Endothelial cell of umbilical vein (primary cell): ENCODE data around the gene RRP1. TPM values are rescaled to one million over a fixed set of nuclear protein-coding genes. Genes with fewer than 3 reads are reported as not detected.

Experiments
- BruUV-seq: library from RNA; stranded (reverse); fragments of 400-500 nt; replicated peaks from 2 replicates; lab custom pipeline; 2021; lab: Mats Ljungman, UMichigan
- CTCF ChIA-PET: fragments of 300-600, 350-600 bp; sonication (Branson Sonifier 250); formaldehyde crosslinking; loops from one replicate; lab custom pipeline; 2021; ENCODE audit warnings: antibody characterized with exemption, inconsistent platforms; lab: Charles Lee
- POLR2A ChIA-PET: fragments of 300-600, 350-600 bp; sonication (Branson Sonifier 250); formaldehyde crosslinking; loops from one replicate; lab custom pipeline; 2021; ENCODE audit warnings: antibody characterized with exemption, inconsistent platforms; lab: Charles Lee
- DNase-seq: peaks from one replicate; pipeline ENCODE4 v3.0.0-alpha.2; 2011; ENCODE audit warnings: low read depth, low spot score
- FAIRE-seq: peaks from 2 replicates; lab custom pipeline; 2011; peaks lifted over from hg19 to GRCh38; lab: Jason Lieb, UNC
- H2AFZ ChIP-seq: 2 replicates; pipeline ENCODE4 v1.6.0; 2012; ENCODE audit warnings: low read depth, low read length, control low read depth, inconsistent platforms
- H3K27ac ChIP-seq: 2 replicates; pipeline ENCODE4 v1.5.1; 2011; ENCODE audit warnings: low read depth, mild to moderate bottlenecking, control low read depth, low read length, moderate library complexity; ENCODE audit not compliant: insufficient read depth
- H3K27me3 ChIP-seq, 2 experiments: 2 replicates each; pipeline versions ENCODE4 v1.6.0 to v1.6.1; 2011; ENCODE audit warnings: low read length in 2 of 2, mixed read lengths in 1 of 2; ENCODE audit not compliant: control insufficient read depth in 2 of 2, insufficient read depth in 2 of 2
- H3K36me3 ChIP-seq, 2 experiments: 2 replicates in 1 of 2; 3 replicates in 1 of 2; pipeline ENCODE4 v1.5.1; 2011; ENCODE audit warnings: low read length in 2 of 2, mild to moderate bottlenecking in 1 of 2, moderate library complexity in 1 of 2; ENCODE audit not compliant: control insufficient read depth in 2 of 2, insufficient read depth in 2 of 2; ENCODE audit errors: extremely low read depth in 1 of 2
- H3K4me1 ChIP-seq: 3 replicates; pipeline ENCODE4 v1.5.1; 2011; ENCODE audit warnings: mild to moderate bottlenecking, low read length; ENCODE audit not compliant: control insufficient read depth, insufficient read depth; ENCODE audit errors: extremely low read depth
- H3K4me2 ChIP-seq: 2 replicates; pipeline ENCODE4 v1.6.1; 2011; ENCODE audit warnings: low read length, control low read depth, mixed read lengths; ENCODE audit not compliant: insufficient read depth
- H3K4me3 ChIP-seq, 3 experiments: fragments of 200-600 bp in 1 of 3; sonication (generic), shearing (Covaris generic) in 1 of 3; replicated peaks in 1 of 3; 2 replicates each; pipeline ENCODE4 v1.5.1; 2011 to 2016; ENCODE audit warnings: control low read depth in 3 of 3, low read length in 3 of 3, mild to moderate bottlenecking in 2 of 3, inconsistent platforms in 1 of 3, low read depth in 1 of 3, moderate library complexity in 1 of 3; ENCODE audit not compliant: insufficient read depth in 1 of 3
- H3K79me2 ChIP-seq: 2 replicates; pipeline ENCODE4 v1.6.0; 2012; ENCODE audit warnings: low read length, inconsistent platforms; ENCODE audit not compliant: control insufficient read depth, insufficient read depth
- H3K9ac ChIP-seq: replicated peaks from 2 replicates; pipeline ENCODE3; 2011; ENCODE audit warnings: low read length, control low read depth; ENCODE audit not compliant: insufficient read depth; ENCODE audit errors: extremely low read depth
- H3K9me1 ChIP-seq: replicated peaks from 3 replicates; pipeline ENCODE4 v1.6.0; 2011; ENCODE audit warnings: mild to moderate bottlenecking, low read length; ENCODE audit not compliant: control insufficient read depth, insufficient read depth; ENCODE audit errors: extremely low read depth
- H3K9me3 ChIP-seq: replicated peaks from 2 replicates; pipeline ENCODE4 v1.5.1; 2012; ENCODE audit warnings: low read length, inconsistent platforms; ENCODE audit not compliant: control insufficient read depth, insufficient read depth
- H4K20me1 ChIP-seq: replicated peaks from 2 replicates; pipeline ENCODE3; 2011; ENCODE audit warnings: mild to moderate bottlenecking, low read length; ENCODE audit not compliant: control insufficient read depth, insufficient read depth; ENCODE audit errors: extremely low read depth
- EZH2 ChIP-seq: IDR thresholded peaks from 2 replicates; pipeline ENCODE4 v1.6.1; 2012; ENCODE audit warnings: borderline replicate concordance, low read depth, mild to moderate bottlenecking, moderate library complexity, low read length, inconsistent platforms; ENCODE audit not compliant: severe bottlenecking
- FOS ChIP-seq: IDR thresholded peaks from 2 replicates; pipeline ENCODE4 v1.6.1; 2011; ENCODE audit warnings: mild to moderate bottlenecking, low read length, moderate library complexity, borderline replicate concordance; ENCODE audit not compliant: insufficient read depth
- GATA2 ChIP-seq: IDR thresholded peaks from 2 replicates; pipeline ENCODE4 v1.7.0; 2011; ENCODE audit warnings: low read depth, mild to moderate bottlenecking, moderate library complexity, mixed read lengths, low read length; ENCODE audit not compliant: insufficient read length, insufficient read depth
- JUN ChIP-seq: IDR thresholded peaks from 2 replicates; pipeline ENCODE4 v1.6.1; 2011; ENCODE audit warnings: borderline replicate concordance, low read depth; ENCODE audit not compliant: insufficient read length, insufficient read depth
- MYC ChIP-seq: IDR thresholded peaks from one replicate; pipeline ENCODE4 v1.6.1; 2011; ENCODE audit warnings: mild to moderate bottlenecking, low read depth, low read length
- POLR2A ChIP-seq: IDR thresholded peaks from 2 replicates; pipeline ENCODE4 v1.6.1; 2012; ENCODE audit warnings: low read depth, mild to moderate bottlenecking, control low read depth, low read length
- POLR2AphosphoS5 ChIP-seq: IDR thresholded peaks from 2 replicates; pipeline ENCODE4 v1.6.1; 2012; ENCODE audit warnings: low read depth, mild to moderate bottlenecking, control low read depth, low read length, moderate library complexity; ENCODE audit not compliant: insufficient read depth
- dilution Hi-C: fragments of 300-500 bp; cut with MboI; formaldehyde crosslinking; loops from one replicate; pipeline ENCODE4 v1.15.0; 2019; ENCODE audit warnings: low sequenced_read_pairs; ENCODE audit not compliant: extremely low pct_ligation_motif_present
- intact Hi-C: fragments of 100-400 bp; cut with micrococcal nuclease; formaldehyde crosslinking; loops from one replicate; pipeline ENCODE4 v1.10.0; 2022
- polyA plus RNA-seq, 4 experiments: library from polyadenylated mRNA; depleted of rRNA in 3 of 4; stranded (reverse) in 3 of 4; unstranded in 1 of 4; fragments of >200 nt; gene quantifications; 2 replicates each; pipeline versions ENCODE4 v1.2.1 to v1.2.3, GENCODE V29; 2011 to 2012; ENCODE audit warnings: missing spikeins in 1 of 4
- total RNA-seq: library from RNA; stranded (reverse); gene quantifications from 2 replicates; pipeline ENCODE4 v1.2.3, GENCODE V29; 2021
- TF ChIP-seq, protein P1 (sequence below), 2 donors: IDR thresholded peaks; 1 replicate in 1 of 2; 2 replicates in 1 of 2; pipeline ENCODE4 v1.5.1; 2011; ENCODE audit warnings: low read length in 2 of 2, mild to moderate bottlenecking in 2 of 2, moderate library complexity in 2 of 2, control low read depth in 1 of 2, inconsistent platforms in 1 of 2, low read depth in 1 of 2; ENCODE audit not compliant: insufficient read depth in 1 of 2; ENCODE audit errors: extremely low read depth in 1 of 2
- TF ChIP-seq, protein P2 (sequence below): IDR thresholded peaks from 2 replicates; pipeline ENCODE4 v1.6.1; 2011; ENCODE audit not compliant: insufficient read depth, insufficient read length

RRP1 gene
- total and polyA plus RNA-seq, 2 donors (not counting 3 experiments of a cell fraction or from before 2014, with no cell fraction given): 15.2 to 36.3 TPM

DNA sequence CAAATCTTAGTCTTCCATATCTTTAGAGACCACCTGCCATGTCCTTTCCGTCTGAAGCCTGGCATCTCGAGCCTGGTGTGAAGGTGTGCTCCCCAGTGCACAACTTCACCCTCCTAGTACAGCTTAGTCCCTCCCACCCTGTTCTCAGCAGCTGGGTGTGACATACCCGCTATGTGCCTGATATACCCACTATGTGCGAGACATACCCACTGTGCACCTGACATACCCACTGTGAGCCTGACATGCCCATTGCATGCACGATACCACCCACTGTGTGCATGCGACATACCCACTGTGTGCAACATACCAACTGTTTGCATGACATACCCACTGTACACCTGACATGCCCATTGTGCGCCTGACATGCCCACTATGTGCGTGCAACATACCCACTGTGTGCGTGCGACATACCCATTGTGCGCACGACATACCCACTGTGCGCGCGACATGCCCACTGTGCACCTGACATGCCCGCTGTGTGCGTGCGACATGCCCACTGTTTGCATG lies 3.0 kb upstream of the RRP1 start:
- intact Hi-C loops: loop anchor here (5.0 kb wide), 1 partner anchor 59 kb away; no protein-coding TSS in a partner anchor
- H3K4me1 ChIP-seq: peaks cover 7% of the 10 kb centered on the region
- no peak overlapping the region for H3K4me2 ChIP-seq
- no peak overlapping the region for H3K9ac ChIP-seq
- DNase-seq (no peak), FAIRE-seq (no peak)
- no peak overlapping the region for H2AFZ ChIP-seq
- no peaks in the 10 kb centered on the region for H3K9me1 ChIP-seq
- ChIA-PET CTCF (no interaction called here), POLR2A (no interaction called here)
- no peaks in the 10 kb centered on the region for H4K20me1 ChIP-seq
- H3K27ac ChIP-seq: no peak overlapping the region
- H3K27me3 ChIP-seq: no peaks in the 10 kb centered on the region
- no TSS peak for BruUV-seq
- H3K4me3 ChIP-seq: no peak overlapping the region
- TF ChIP-seq, protein P1, sequence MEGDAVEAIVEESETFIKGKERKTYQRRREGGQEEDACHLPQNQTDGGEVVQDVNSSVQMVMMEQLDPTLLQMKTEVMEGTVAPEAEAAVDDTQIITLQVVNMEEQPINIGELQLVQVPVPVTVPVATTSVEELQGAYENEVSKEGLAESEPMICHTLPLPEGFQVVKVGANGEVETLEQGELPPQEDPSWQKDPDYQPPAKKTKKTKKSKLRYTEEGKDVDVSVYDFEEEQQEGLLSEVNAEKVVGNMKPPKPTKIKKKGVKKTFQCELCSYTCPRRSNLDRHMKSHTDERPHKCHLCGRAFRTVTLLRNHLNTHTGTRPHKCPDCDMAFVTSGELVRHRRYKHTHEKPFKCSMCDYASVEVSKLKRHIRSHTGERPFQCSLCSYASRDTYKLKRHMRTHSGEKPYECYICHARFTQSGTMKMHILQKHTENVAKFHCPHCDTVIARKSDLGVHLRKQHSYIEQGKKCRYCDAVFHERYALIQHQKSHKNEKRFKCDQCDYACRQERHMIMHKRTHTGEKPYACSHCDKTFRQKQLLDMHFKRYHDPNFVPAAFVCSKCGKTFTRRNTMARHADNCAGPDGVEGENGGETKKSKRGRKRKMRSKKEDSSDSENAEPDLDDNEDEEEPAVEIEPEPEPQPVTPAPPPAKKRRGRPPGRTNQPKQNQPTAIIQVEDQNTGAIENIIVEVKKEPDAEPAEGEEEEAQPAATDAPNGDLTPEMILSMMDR (IDR thresholded peaks at IDR 0.05; ENCODE audit: extremely low read depth in 1 of 2, insufficient read depth in 1 of 2, low read depth in 1 of 2, low read length in 2 of 2): no peak
- TF ChIP-seq, protein P2, sequence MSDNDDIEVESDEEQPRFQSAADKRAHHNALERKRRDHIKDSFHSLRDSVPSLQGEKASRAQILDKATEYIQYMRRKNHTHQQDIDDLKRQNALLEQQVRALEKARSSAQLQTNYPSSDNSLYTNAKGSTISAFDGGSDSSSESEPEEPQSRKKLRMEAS: no peak
- TF ChIP-seq POLR2A: no peak
- TF ChIP-seq POLR2AphosphoS5: no peak
- no peak for TF ChIP-seq EZH2
- TF ChIP-seq JUN: no peak
- TF ChIP-seq FOS: no peak
- TF ChIP-seq GATA2: no peak
- TF ChIP-seq MYC: no peak
- peaks cover 20% of the 10 kb centered on the region for H3K79me2 ChIP-seq
- no peaks in the 10 kb centered on the region for H3K9me3 ChIP-seq
- dilution Hi-C loops: no loop called here
- no peaks in the 10 kb centered on the region for H3K36me3 ChIP-seq
